IPS-18a (cell line): Measurements from ENCODE around the gene IQCC.
A peak's percentile ranks its signal among the peaks of the same experiment; 100 is the strongest.

ENCODE experiments used
- H3K27ac ChIP-seq: one replicate; pipeline ENCODE4 v1.5.1; 2013; ENCODE audit warnings: low read length
- H3K27me3 ChIP-seq: one replicate; pipeline ENCODE4 v1.6.1; 2013; ENCODE audit warnings: mild to moderate bottlenecking, low read length; ENCODE audit not compliant: control insufficient read depth, insufficient read depth
- H3K36me3 ChIP-seq: one replicate; pipeline ENCODE4 v1.6.1; 2013; ENCODE audit warnings: low read depth, low read length; ENCODE audit not compliant: control insufficient read depth
- H3K4me1 ChIP-seq: one replicate; pipeline ENCODE4 v1.6.1; 2013; ENCODE audit warnings: low read depth, low read length; ENCODE audit not compliant: control insufficient read depth
- H3K4me3 ChIP-seq: one replicate; pipeline ENCODE4 v1.5.1; 2013; ENCODE audit warnings: low read length
- H3K9ac ChIP-seq: one replicate; pipeline ENCODE4 v1.6.1; 2013; ENCODE audit warnings: mild to moderate bottlenecking, low read length, moderate library complexity
- H3K9me3 ChIP-seq: one replicate; pipeline ENCODE4 v1.6.1; 2013; ENCODE audit warnings: low read depth, low read length; ENCODE audit not compliant: control insufficient read depth

The IQCC gene

DNA sequence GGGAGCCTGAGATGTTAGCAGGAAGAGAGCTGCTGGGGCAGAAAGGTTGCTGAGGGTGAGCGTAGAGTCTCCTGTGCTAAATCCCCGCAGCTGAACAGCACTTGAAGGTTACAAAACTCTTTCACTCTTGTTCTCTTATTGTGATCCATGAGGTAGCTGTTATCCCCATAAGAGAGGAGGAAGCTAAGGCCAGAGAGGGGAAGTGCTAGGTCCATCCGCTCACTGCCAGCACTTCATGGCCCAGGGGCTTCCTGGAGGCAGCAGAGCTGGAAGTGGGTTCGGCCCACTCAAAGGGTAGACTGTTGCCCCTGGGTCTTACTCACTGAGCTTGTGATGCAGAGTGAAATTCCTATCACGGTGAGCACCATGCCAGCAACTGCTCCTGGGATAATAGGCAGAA lies 11.1 kb downstream of the IQCC start:
- H3K27ac ChIP-seq: no peak overlapping the region
- H3K4me3 ChIP-seq: no peak overlapping the region
- no peak overlapping the region for H3K9ac ChIP-seq
- no peaks in the 10 kb centered on the region for H3K9me3 ChIP-seq
- no peaks in the 10 kb centered on the region for H3K27me3 ChIP-seq
- no peaks in the 10 kb centered on the region for H3K4me1 ChIP-seq
- peaks cover 5% of the 10 kb centered on the region for H3K36me3 ChIP-seq

DNA sequence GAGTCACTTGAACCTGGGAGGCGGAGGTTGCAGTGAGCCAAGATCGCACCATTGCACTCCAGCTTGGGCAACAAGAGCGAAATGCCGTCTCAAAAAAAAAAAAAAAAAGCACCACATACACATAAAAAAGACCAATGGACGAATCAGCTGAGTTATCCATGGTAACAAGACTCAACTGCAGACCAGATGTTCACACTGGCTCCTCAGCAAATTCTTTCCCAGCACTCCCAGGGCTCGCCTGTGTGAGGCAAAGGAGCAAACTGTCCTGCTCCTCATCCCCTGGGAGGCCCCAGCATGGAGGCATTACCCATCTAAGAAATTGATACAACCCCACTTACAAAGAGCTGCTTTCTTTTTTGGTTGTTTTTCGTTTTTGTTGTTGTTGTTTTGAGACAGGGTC lies 13.6 kb downstream of the IQCC start:
- Histone ChIP-seq H3K27me3 (no peaks in the 10 kb centered on the region), H3K9me3 (no peaks in the 10 kb centered on the region), H3K4me1 (no peaks in the 10 kb centered on the region), H3K36me3 (peaks cover 7% of the 10 kb centered on the region), H3K27ac (no peak overlapping the region), H3K4me3 (no peak overlapping the region), H3K9ac (no peak overlapping the region)

DNA sequence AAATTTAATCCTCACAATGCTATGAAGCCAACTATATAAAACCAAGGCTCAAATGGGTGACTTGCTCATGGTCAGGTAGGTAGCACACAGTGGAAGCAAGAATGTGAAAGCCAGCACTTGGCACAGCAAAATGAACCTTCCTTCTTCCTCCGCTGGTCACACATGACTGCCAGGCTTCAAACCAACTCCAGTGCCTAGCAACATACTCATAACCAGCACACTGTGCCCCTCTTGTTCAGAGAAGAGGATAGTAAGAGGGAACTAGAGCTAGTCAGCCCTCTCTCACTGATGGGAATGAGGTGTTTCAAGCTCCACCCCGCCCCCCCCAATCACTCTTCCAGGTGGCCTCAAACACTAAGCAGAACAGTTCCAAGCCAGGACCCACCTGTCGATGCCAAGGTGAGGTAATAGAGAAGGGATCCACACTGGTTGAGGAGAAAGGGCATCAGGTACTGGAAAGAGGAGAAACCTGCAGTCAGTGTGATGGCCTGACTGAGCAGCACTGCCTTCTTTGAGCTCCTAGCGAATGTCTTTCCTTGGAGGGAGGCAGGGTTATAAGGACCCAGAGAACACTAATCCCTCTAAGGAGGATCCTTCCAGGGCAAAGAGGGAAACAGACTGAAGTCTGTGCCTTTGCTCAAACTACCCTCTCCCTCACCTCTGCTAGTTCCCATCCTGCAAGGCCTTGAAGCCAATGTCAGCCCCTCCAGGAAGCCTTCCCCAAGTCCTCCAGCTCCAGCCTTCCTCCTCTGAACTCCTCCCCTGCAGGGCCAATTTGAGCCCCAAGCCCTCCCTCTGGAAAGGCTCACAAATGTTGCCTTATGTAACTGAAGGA lies 15.5 kb downstream of the IQCC start:
- peaks cover 12% of the 10 kb centered on the region for H3K36me3 ChIP-seq
- H3K4me3 ChIP-seq: peak overlapping the region; percentile 88
- H3K27me3 ChIP-seq: no peaks in the 10 kb centered on the region
- H3K9ac ChIP-seq: peak overlapping the region; percentile 86
- no peaks in the 10 kb centered on the region for H3K9me3 ChIP-seq
- H3K27ac ChIP-seq: no peak overlapping the region
- H3K4me1 ChIP-seq: no peaks in the 10 kb centered on the region

DNA sequence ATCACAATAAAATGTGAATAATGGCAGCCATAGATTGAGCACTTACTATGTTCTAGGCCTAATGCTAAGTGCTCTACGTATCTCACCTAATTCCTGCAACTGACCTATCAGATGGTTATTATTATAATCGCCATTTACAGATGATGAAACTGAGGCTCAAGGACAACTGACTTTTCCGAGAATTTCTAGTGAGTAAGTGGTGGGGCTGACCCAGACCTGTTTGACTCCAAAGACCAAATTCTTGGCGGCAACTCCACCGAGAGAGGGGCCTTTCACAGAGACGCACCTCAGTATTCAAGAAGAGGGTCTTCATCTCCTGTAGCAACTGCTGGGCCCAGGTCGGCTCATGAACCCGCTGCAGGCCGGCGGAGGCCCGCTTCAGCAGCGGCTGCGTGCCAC lies 16.1 kb downstream of the IQCC start:
- Histone ChIP-seq H3K27ac (no peak overlapping the region), H3K36me3 (peaks cover 16% of the 10 kb centered on the region), H3K27me3 (no peaks in the 10 kb centered on the region)

DNA sequence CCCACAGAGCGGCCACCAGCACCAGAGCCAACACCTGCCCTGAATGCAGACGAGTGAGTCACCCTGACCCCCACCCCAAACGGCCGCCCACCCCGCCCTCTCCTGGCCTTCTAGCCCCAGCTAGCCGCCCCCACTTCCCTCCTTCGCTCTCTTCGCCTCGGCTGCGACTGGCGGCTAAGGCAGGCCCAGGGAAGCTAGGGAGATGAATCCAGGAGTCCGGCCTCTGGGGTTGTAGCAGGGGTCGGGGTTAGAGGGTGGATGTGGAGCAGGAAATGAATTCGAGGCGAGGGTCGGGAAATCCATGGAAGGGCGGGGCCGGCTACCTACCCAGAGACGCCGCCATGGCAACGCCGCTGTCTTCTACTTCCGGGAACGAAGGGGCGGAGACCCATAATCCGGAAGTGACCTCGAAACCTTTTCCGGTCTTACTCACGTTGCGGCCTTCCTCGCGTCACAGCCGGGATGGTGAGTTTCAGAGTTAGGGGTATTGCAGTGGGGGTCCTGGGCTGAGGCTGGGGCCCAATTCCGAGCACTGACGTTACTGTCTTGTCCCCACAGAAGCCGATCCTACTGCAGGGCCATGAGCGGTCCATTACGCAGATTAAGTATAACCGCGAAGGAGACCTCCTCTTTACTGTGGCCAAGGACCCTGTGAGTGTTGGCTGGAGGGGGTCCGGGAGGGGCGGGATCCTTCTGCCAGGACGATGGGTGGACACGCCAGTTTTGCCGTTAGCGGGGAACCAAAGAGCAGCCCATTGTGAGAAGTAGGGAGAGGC lies 16.7 kb downstream of the IQCC start, which contains the start of the genes EIF3I and TMEM234:
Gene EIF3I (plus strand): TSS at position 428 of the 776 bp plus-strand sequence. CDS start 35 bp downstream, at position 463.
Gene TMEM234 (minus strand): TSS at position 374 of the 776 bp plus-strand sequence. CDS start 31 bp downstream, at position 343.
- peak within 1 kb of the TSS; percentile 86 for H3K9ac ChIP-seq

More for the DNA sequence above, 16.1 kb downstream of the IQCC start:
- Histone ChIP-seq H3K4me1 (no peaks in the 10 kb centered on the region), H3K9me3 (no peaks in the 10 kb centered on the region), H3K9ac (peak overlapping the region; percentile 86), H3K4me3 (peak overlapping the region; percentile 88)

DNA sequence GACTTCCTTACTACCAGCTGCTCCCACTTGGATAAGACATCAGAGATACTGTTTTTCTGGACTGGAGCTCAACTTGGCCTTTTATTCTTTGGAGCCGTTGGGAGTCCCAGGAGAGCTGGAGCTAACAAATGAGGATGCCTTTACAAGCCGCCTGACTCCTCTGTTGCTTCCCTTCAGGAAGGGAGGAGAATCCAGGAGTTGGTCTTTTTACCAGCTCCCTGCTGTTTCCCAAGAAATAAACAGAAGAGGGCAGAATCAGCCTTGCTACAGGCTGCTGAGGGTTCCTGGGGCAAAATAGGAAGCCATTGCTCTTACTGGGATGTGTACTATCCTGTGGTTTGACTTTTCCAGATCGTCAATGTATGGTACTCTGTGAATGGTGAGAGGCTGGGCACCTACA lies 18.2 kb downstream of the IQCC start:
- H3K27me3 ChIP-seq: no peaks in the 10 kb centered on the region
- H3K36me3 ChIP-seq: peaks cover 31% of the 10 kb centered on the region
- H3K4me3 ChIP-seq: no peak overlapping the region
- H3K9ac ChIP-seq: no peak overlapping the region
- no peak overlapping the region for H3K27ac ChIP-seq
- no peaks in the 10 kb centered on the region for H3K9me3 ChIP-seq
- H3K4me1 ChIP-seq: no peaks in the 10 kb centered on the region

More for the DNA sequence above, 16.7 kb downstream of the IQCC start, which contains the start of the genes EIF3I and TMEM234:
- Histone ChIP-seq H3K27me3 (no peaks in the 10 kb centered on the region), H3K9me3 (no peaks in the 10 kb centered on the region), H3K27ac (peak within 1 kb of the TSS; percentile 61), H3K4me3 (peak within 1 kb of the TSS; percentile 88), H3K36me3 (peaks cover 16% of the 10 kb centered on the region), H3K4me1 (no peaks in the 10 kb centered on the region)

DNA sequence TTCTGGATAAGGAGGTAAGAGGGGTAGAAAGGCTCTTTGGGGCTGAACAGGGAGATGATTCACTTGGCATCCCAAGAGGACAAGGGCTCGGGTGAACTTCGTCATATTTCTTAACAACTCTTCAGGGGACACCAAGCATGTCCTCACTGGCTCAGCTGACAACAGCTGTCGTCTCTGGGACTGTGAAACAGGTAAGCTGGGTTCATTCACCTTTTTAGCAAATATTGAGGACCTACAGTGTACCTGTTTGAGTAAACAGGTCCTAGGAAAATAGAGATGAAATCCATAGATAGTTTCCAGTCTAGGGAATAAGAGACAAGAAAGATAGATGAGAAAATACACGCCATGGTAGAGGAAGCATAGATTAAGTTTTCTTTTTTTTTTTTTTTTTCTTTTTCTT lies 18.8 kb downstream of the IQCC start:
- H3K36me3 ChIP-seq: peaks cover 37% of the 10 kb centered on the region
- no peaks in the 10 kb centered on the region for H3K4me1 ChIP-seq
- H3K9ac ChIP-seq: no peak overlapping the region
- no peak overlapping the region for H3K4me3 ChIP-seq
- no peaks in the 10 kb centered on the region for H3K9me3 ChIP-seq
- no peaks in the 10 kb centered on the region for H3K27me3 ChIP-seq
- H3K27ac ChIP-seq: no peak overlapping the region

DNA sequence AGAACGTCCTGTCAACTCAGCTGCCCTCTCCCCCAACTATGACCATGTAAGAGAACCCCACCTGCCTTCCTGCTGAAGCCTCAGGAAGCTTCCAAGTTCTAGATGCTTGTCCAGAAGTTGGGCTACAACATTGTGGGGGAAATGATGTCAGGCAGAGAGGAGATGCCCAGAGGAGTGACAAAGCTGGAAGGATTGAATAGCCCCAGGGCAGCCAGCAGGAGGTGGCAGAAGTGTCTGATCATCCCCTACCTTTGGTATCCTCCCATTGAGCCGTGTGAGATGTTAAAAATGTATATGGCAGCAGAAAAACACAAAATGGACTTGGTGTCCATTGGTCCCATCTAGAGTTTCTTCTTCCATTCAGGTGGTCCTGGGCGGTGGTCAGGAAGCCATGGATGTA lies 23.3 kb downstream of the IQCC start:
- Histone ChIP-seq H3K27ac (no peak overlapping the region), H3K4me3 (no peak overlapping the region), H3K4me1 (no peaks in the 10 kb centered on the region), H3K9ac (no peak overlapping the region), H3K27me3 (no peaks in the 10 kb centered on the region), H3K9me3 (no peaks in the 10 kb centered on the region), H3K36me3 (peaks cover 57% of the 10 kb centered on the region)

DNA sequence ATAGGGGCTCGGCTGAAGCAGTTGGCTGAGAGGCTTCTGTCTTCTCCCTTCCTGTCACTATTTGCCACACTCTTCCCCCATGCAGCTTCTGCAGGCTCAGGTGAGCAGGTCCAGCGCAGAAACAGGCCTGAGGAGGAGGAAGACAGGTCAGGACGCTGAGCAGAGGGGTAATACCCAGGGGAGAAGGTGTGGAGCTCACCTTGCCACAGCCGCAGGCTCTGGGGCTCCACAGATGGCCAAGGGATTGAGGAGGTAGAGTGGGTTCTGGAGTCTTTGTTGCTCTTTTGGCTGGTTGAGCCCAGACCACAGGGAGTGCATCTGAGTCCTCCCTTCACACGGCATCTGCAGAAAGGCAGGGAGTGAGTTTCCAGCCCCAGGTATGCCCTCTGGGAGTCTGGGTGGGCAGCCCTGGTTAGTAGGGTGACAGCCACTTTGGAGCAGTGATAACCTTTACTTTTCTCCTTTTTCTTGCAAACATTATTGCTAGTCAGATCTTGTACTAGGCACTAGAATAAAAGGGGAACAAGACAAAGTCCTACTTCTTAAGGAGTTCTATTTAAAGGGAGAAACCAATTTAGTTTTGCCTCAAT lies 26.5 kb downstream of the IQCC start:
- H3K27ac ChIP-seq: no peak overlapping the region
- H3K4me1 ChIP-seq: no peaks in the 10 kb centered on the region
- H3K27me3 ChIP-seq: no peaks in the 10 kb centered on the region
- peaks cover 51% of the 10 kb centered on the region for H3K36me3 ChIP-seq
- H3K4me3 ChIP-seq: no peak overlapping the region
- no peak overlapping the region for H3K9ac ChIP-seq
- H3K9me3 ChIP-seq: no peaks in the 10 kb centered on the region

DNA sequence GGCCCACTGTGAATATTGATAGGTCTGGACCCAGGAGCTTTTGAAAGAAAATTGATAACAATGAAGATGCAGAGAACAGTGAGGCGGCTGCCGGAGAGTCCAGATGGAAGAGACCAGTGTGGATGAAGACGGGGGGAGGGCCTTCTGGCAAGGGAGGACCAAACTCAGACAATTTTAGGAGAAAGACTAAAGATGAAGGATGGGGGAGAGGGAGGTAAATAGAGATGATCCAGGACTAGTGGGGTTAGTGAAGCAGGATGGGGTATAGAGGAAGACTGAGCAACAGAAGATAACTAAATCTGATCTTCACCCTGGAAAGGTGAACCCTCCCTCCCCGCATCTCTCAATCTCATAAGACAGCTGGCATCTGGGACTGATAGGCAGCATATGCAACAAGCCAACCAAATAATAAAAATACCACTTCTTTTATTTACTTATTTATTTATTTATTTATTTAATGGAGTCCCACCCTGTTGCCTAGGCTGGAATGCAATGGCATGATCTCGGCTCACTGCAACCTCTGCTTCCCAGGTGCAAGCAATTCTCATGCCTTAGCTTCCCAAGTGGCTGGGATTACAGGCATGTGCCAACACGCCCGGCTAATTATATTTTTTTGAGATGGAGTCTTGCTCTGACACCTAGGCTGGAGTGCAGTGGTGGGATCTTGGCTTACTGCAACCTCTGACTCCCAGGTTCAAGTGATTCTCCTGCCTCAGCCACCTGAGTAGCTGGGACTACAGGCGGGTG lies 27.3 kb downstream of the IQCC start:
- Histone ChIP-seq H3K9me3 (no peaks in the 10 kb centered on the region), H3K27me3 (no peaks in the 10 kb centered on the region), H3K4me1 (no peaks in the 10 kb centered on the region), H3K9ac (no peak overlapping the region), H3K36me3 (peaks cover 46% of the 10 kb centered on the region), H3K27ac (no peak overlapping the region), H3K4me3 (no peak overlapping the region)

DNA sequence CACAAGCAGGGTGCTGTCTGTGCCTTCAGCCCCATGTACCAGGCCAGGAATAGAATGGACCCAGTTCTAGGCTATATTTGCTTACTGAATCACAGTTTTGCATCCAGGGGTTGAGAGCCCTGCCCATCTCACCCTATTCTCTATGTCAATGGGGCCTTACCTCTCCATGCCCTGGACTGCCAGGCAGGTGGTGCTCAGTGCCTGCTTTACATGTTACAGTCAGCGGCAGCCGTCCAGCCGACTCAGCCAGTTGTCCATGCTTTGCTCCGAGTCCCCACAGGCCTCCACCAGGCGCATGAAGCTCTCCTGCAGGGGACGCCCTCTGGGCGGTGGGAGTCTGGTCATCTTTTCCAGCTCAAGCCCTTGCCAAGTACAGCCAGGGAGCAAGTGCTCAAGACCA lies 29.3 kb downstream of the IQCC start:
- Histone ChIP-seq H3K9ac (no peak overlapping the region), H3K27me3 (no peaks in the 10 kb centered on the region), H3K4me1 (peaks cover 6% of the 10 kb centered on the region), H3K36me3 (peaks cover 28% of the 10 kb centered on the region), H3K4me3 (no peak overlapping the region), H3K9me3 (no peaks in the 10 kb centered on the region), H3K27ac (no peak overlapping the region)
